H9 (cell line): ENCODE data around the gene UMOD. TPM values are rescaled to one million over a fixed set of nuclear protein-coding genes. Genes with fewer than 3 reads are reported as not detected.

ENCODE experiments used
- DNase-seq: peaks from one replicate; pipeline ENCODE4 v3.0.0-alpha.2; 2017
- H2AFZ ChIP-seq: one replicate; pipeline ENCODE4 v1.6.1; 2013; ENCODE audit warnings: mild to moderate bottlenecking, low read length, control low read depth, moderate library complexity
- H2AK5ac ChIP-seq: 2 replicates; pipeline ENCODE4 v1.6.1; 2013; ENCODE audit warnings: low read length, control low read depth, mixed read lengths; ENCODE audit not compliant: insufficient read length
- H2BK120ac ChIP-seq: one replicate; pipeline ENCODE4 v1.6.1; 2013; ENCODE audit warnings: low read depth, mild to moderate bottlenecking, low read length, control low read depth, inconsistent platforms; ENCODE audit not compliant: poor library complexity, severe bottlenecking
- H2BK12ac ChIP-seq: 2 replicates; pipeline ENCODE4 v1.6.1; 2013; ENCODE audit warnings: low read length, control low read depth, mixed read lengths, low read depth; ENCODE audit not compliant: insufficient read length
- H2BK15ac ChIP-seq: 2 replicates; pipeline ENCODE4 v1.6.1; 2013; ENCODE audit warnings: low read depth, low read length, control low read depth
- H2BK20ac ChIP-seq: one replicate; pipeline ENCODE4 v1.6.1; 2013; ENCODE audit warnings: low read depth, mild to moderate bottlenecking, low read length, control low read depth, inconsistent platforms; ENCODE audit not compliant: poor library complexity, severe bottlenecking
- H2BK5ac ChIP-seq: 2 replicates; pipeline ENCODE4 v1.6.1; 2013; ENCODE audit warnings: low read length, control low read depth, mixed read lengths; ENCODE audit not compliant: insufficient read length
- H3K14ac ChIP-seq: 2 replicates; pipeline ENCODE4 v1.6.1; 2013; ENCODE audit warnings: low read length, control low read depth; ENCODE audit not compliant: insufficient read depth
- H3K18ac ChIP-seq: 2 replicates; pipeline ENCODE4 v1.6.1; 2013; ENCODE audit warnings: low read depth, mild to moderate bottlenecking, mixed read lengths, low read length, control low read depth; ENCODE audit not compliant: insufficient read length
- H3K23ac ChIP-seq: 2 replicates; pipeline ENCODE4 v1.6.1; 2013; ENCODE audit warnings: low read length, control low read depth, mixed read lengths, low read depth; ENCODE audit not compliant: insufficient read length
- H3K23me2 ChIP-seq: 2 replicates; pipeline ENCODE4 v1.6.1; 2013; ENCODE audit warnings: low read depth, mild to moderate bottlenecking, mixed read lengths, low read length, control low read depth; ENCODE audit not compliant: insufficient read length, poor library complexity, severe bottlenecking
- H3K27ac ChIP-seq: 2 replicates; pipeline ENCODE4 v1.5.1; 2013; ENCODE audit warnings: low read length, control low read depth, mixed read lengths, low read depth; ENCODE audit not compliant: insufficient read length
- H3K27me3 ChIP-seq: 2 replicates; pipeline ENCODE4 v1.6.1; 2013; ENCODE audit warnings: low read length, control low read depth, inconsistent platforms; ENCODE audit not compliant: insufficient read depth
- H3K4ac ChIP-seq: 2 replicates; pipeline ENCODE4 v1.6.1; 2013; ENCODE audit warnings: low read depth, mild to moderate bottlenecking, control low read depth, inconsistent platforms, low read length, moderate library complexity
- H3K4me1 ChIP-seq: 2 replicates; pipeline ENCODE4 v1.6.1; 2013; ENCODE audit warnings: low read length, control low read depth, inconsistent platforms; ENCODE audit not compliant: insufficient read depth
- H3K4me2 ChIP-seq: 2 replicates; pipeline ENCODE4 v1.6.1; 2013; ENCODE audit warnings: low read length, control low read depth, mixed read lengths; ENCODE audit not compliant: insufficient read length, insufficient read depth
- H3K56ac ChIP-seq: 2 replicates; pipeline ENCODE4 v1.6.1; 2013; ENCODE audit warnings: low read depth, mild to moderate bottlenecking, mixed read lengths, low read length, control low read depth; ENCODE audit not compliant: insufficient read length
- H3K79me1 ChIP-seq: 2 replicates; pipeline ENCODE4 v1.6.1; 2013; ENCODE audit warnings: low read depth, mild to moderate bottlenecking, moderate library complexity, low read length, control low read depth, inconsistent platforms; ENCODE audit not compliant: insufficient read depth, poor library complexity, severe bottlenecking
- H3K79me2 ChIP-seq: 2 replicates; pipeline ENCODE4 v1.6.1; 2013; ENCODE audit warnings: low read length, control low read depth, inconsistent platforms; ENCODE audit not compliant: insufficient read depth
- H3K9ac ChIP-seq: 2 replicates; pipeline ENCODE4 v1.6.1; 2013; ENCODE audit warnings: low read length, control low read depth, mixed read lengths; ENCODE audit not compliant: insufficient read length; ENCODE audit errors: extremely low read depth
- H3K9me3 ChIP-seq: one replicate; pipeline ENCODE4 v1.6.1; 2013; ENCODE audit warnings: low read depth, low read length, inconsistent platforms; ENCODE audit not compliant: control insufficient read depth
- H3T11ph ChIP-seq: one replicate; pipeline ENCODE4 v1.6.1; 2013; ENCODE audit warnings: mild to moderate bottlenecking, low read length, control low read depth, inconsistent platforms
- H4K20me1 ChIP-seq: one replicate; pipeline ENCODE4 v1.6.1; 2013; ENCODE audit not compliant: control insufficient read depth, insufficient read length, insufficient read depth
- H4K5ac ChIP-seq: 2 replicates; pipeline ENCODE4 v1.6.1; 2013; ENCODE audit warnings: low read depth, mild to moderate bottlenecking, mixed read lengths, low read length, control low read depth; ENCODE audit not compliant: insufficient read length
- H4K8ac ChIP-seq: replicated peaks from 2 replicates; pipeline ENCODE4 v1.6.1; 2013; ENCODE audit warnings: low read length, control low read depth, mixed read lengths, low read depth; ENCODE audit not compliant: insufficient read length
- H4K91ac ChIP-seq: 2 replicates; pipeline ENCODE4 v1.6.1; 2013; ENCODE audit warnings: low read depth, mild to moderate bottlenecking, moderate library complexity, mixed read lengths, low read length, control low read depth; ENCODE audit not compliant: insufficient read length
- H3K27ac Mint-ChIP-seq, 3 experiments: 2 replicates in 2 of 3; 3 replicates in 1 of 3; pipeline ENCODE4 v1.8.0; 2020 to 2021; ENCODE audit warnings: mixed read lengths in 3 of 3, mild to moderate bottlenecking in 1 of 3, moderate library complexity in 1 of 3
- H3K27me3 Mint-ChIP-seq: 2 replicates; pipeline ENCODE4 v1.8.0; 2021; ENCODE audit warnings: low read depth, mild to moderate bottlenecking, moderate library complexity, mixed read lengths
- H3K36me3 Mint-ChIP-seq, 3 experiments: 2 replicates in 2 of 3; 3 replicates in 1 of 3; pipeline ENCODE4 v1.8.0; 2020 to 2021; ENCODE audit warnings: low read depth in 3 of 3, mixed read lengths in 3 of 3; ENCODE audit not compliant: insufficient read depth in 1 of 3
- H3K4me1 Mint-ChIP-seq, 2 experiments: 2 replicates each; pipeline ENCODE4 v1.8.0; 2020; ENCODE audit warnings: mixed read lengths in 2 of 2
- H3K4me3 Mint-ChIP-seq, 2 experiments: 2 replicates in 1 of 2; 3 replicates in 1 of 2; pipeline ENCODE4 v1.8.0; 2020 to 2021; ENCODE audit warnings: mild to moderate bottlenecking in 2 of 2, mixed read lengths in 2 of 2, moderate library complexity in 1 of 2
- H3K9me3 Mint-ChIP-seq, 2 experiments: 2 replicates in 1 of 2; 3 replicates in 1 of 2; pipeline ENCODE4 v1.8.0; 2020; ENCODE audit warnings: mild to moderate bottlenecking in 2 of 2, mixed read lengths in 2 of 2, moderate library complexity in 1 of 2
- WGBS: extraction: QIAGEN DNeasy Blood & Tissue Kit; methylation state at CpG from one replicate; pipeline ENCODE4 v1.1.7; 2013; ENCODE audit warnings: missing lambda C conversion rate, low lambda C conversion rate, mixed read lengths; ENCODE audit not compliant: insufficient read length; ENCODE audit errors: extremely low coverage; 5-methylcytosine and 5-hydroxymethylcytosine counted together
- total RNA-seq: library from RNA; stranded (reverse); gene quantifications from 2 replicates; pipeline ENCODE4 v1.2.1, GENCODE V29; 2021
- TF ChIP-seq, protein P1 (sequence below): fragments of 200-600 bp; sonication (generic); conservative IDR thresholded peaks from 3 replicates; pipeline ENCODE4 v1.8.0; 2021; ENCODE audit warnings: antibody characterized with exemption, mild to moderate bottlenecking

The UMOD gene
- total RNA-seq, 1 experiment from 2014 or later, result not detected

DNA sequence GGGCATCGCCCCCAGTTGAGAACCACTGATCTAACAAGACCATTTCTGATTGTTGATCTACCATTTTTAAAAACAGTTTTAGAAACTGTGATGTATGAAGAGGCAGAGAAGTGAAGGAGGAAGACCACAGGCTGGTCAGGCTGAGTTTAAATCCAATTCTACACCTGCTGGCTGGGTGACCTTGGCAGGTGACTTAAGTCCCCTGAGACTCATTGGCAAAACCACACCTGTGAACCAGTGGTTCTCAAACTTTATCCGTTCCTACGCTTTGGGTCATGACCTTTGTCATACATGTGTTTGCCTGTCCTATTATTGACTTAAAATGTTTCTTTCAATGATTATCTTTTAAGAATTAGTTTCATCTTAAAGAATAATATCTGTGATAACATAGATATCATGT is 27.5 kb downstream of the UMOD start:
- Histone ChIP-seq H2BK120ac (no peak overlapping the region), H3K14ac (no peak overlapping the region)

More for the DNA sequence above, 27.5 kb downstream of the UMOD start:
- Histone ChIP-seq H3K27me3 (no peaks in the 10 kb centered on the region), H2BK20ac (no peak overlapping the region), H4K8ac (no peak overlapping the region), H2AFZ (no peak overlapping the region), H3K9ac (no peak overlapping the region), H3K23me2 (no peaks in the 10 kb centered on the region), H3K4ac (no peak overlapping the region), H3K18ac (no peak overlapping the region), H3K4me2 (no peak overlapping the region), H3K27ac (no peak overlapping the region), H3K23ac (no peak overlapping the region), H2BK5ac (no peak overlapping the region), H2AK5ac (no peak overlapping the region), H4K91ac (no peak overlapping the region), H2BK12ac (no peak overlapping the region), H3K4me1 (no peaks in the 10 kb centered on the region), H2BK15ac (no peak overlapping the region), H3K79me1 (no peaks in the 10 kb centered on the region), H4K20me1 (peaks cover 3% of the 10 kb centered on the region), H4K5ac (no peak overlapping the region), H3T11ph (no peak overlapping the region), H3K79me2 (0 out of 2 replicates have a peak, but pooled peaks cover 2% of the 10 kb centered on the region), H3K56ac (no peak overlapping the region), H3K9me3 (no peaks in the 10 kb centered on the region)
- TF ChIP-seq, protein P1, sequence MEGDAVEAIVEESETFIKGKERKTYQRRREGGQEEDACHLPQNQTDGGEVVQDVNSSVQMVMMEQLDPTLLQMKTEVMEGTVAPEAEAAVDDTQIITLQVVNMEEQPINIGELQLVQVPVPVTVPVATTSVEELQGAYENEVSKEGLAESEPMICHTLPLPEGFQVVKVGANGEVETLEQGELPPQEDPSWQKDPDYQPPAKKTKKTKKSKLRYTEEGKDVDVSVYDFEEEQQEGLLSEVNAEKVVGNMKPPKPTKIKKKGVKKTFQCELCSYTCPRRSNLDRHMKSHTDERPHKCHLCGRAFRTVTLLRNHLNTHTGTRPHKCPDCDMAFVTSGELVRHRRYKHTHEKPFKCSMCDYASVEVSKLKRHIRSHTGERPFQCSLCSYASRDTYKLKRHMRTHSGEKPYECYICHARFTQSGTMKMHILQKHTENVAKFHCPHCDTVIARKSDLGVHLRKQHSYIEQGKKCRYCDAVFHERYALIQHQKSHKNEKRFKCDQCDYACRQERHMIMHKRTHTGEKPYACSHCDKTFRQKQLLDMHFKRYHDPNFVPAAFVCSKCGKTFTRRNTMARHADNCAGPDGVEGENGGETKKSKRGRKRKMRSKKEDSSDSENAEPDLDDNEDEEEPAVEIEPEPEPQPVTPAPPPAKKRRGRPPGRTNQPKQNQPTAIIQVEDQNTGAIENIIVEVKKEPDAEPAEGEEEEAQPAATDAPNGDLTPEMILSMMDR, result no peak
- WGBS, result no CpG with 5 or more reads among the region's 3 CpGs
- DNase-seq, result no peak
- peaks cover 3% of the 10 kb centered on the region for H3K27me3 Mint-ChIP-seq
- H3K4me3 Mint-ChIP-seq, result no peak overlapping the region
- H3K27ac Mint-ChIP-seq, result peak overlapping the region in 1 of 3 experiments; percentile 46; a peak in 1 of 7 replicates
- no peaks in the 10 kb centered on the region for H3K9me3 Mint-ChIP-seq
- H3K4me1 Mint-ChIP-seq, result peaks cover 2 to 3% of the 10 kb centered on the region in 2 experiments; a peak in 1 of 4 replicates
- H3K36me3 Mint-ChIP-seq, result no peaks in the 10 kb centered on the region
